HG02981 (cell line): Measurements from ENCODE around the gene NFIA.
A peak's percentile ranks its signal among the peaks of the same experiment; 100 is the strongest.

Experiments used
- ATAC-seq: cut with Tn5 transposase; IDR thresholded peaks from one replicate; pipeline ENCODE4 v1.9.1; 2021; ENCODE audit warnings: mild to moderate bottlenecking, moderate library complexity; ENCODE audit not compliant: unreplicated experiment

NFIA gene

DNA sequence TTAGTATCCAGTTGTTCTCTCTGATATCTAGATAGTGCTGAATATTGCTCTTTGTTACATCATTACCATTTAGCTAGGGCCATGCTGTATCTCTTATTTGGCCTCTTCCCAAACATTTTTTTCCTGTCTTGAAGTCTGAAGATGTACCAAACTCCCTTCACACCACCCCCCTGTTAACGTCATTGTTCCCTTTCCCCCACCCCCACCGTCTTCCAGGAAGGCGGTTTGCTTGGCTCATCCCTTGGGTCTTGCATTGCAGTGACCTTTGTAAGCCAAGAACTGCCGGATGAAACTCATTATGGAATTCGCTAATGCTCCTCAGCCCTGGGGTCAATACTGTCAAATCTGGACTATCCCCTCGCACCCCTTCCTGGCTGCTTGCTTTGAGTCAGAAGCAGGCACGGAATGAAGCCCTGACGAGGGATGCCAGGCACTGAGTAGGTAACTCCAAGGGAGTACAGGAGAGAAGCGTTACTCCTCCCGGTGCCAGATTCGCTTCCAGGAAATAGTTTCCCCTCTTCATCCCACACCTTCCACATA is 359.4 kb downstream of the NFIA start:
- no peak for ATAC-seq

DNA sequence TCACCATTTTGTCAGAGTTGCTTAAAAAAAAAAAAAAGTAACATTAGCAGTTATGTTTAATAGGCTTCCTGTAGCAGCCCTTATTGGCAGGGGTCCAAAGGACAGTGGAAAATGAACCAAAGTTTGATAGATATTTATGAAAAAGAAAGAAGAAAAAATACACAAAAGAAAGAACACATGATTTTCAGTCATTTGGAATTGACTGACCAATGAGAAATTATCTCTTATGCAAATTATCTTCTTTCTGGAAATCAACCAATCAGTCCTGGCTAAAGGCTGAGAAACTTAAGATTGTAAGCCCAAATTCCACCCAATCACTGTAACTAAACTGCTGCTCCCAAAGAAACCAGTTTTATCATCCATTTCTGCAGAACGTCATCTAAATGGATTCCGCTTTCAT is 360.2 kb downstream of the NFIA start:
- ATAC-seq = no peak

DNA sequence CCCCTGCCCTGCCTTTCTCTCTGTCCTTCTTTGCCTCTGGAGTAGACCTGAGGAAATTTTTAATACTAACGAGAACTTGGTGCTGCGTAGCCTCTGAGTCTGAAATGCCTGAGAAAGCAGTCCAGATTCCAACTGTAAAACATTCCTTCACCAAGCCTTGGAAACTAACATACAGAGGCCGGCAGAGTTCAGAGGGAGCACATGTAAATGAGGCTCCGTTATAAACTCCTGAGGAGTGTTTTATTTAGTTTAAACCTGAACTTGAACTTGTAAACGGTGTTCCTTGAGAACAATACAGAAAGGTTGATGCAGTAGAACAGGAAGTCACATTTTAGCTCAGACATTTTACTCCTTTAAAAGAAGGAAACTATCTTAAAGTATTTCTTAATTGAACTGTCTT is 361.9 kb downstream of the NFIA start:
- ATAC-seq = no peak

DNA sequence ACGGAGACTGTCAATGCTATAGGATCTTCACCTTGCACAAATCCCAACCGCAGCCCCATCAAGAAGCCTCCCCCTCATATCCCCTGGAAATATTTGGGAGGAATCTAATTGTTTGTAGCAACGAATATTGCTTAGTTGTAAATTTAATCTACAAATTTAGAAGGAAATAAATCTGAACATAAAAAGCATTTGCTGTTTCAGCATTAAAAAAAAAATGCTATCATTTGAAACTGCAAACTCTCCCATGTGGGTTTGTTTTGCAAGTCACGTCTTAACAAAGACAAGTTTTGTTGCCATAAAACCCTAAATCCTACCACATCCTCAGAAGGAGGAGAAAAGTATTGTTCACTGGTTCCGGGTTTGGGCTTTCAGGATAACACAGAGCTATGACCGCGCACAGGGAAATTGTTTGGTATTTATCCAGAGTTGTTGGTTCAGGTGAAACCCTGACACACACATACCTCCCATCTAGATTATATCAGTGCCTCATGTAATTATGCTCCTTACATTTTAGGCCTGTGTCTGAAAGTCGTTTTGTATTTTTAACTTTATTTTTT is 363.0 kb downstream of the NFIA start:
- no peak for ATAC-seq

DNA sequence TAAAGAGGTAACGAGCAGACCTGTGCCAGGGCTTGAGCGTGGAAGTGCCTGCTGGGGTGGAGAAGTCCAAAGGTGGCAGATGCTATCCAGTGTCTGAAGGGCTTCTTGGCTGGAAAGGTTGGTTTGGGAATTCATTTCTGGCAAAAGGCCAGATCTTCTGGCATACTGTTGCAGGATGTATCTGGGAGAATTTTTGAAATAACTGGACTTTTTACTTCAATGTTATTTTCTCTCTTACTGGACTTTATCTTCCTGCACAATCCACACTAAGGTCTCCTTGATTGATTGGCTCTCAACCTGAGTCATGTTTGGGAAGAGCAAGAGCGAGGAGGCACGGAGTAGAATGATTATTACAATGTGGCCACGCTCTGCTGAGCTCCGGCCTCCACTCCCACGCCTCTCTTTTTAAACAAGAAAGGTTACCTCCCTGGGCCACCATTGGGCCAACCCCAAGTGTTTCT is 364.2 kb downstream of the NFIA start:
- ATAC-seq = no peak

DNA sequence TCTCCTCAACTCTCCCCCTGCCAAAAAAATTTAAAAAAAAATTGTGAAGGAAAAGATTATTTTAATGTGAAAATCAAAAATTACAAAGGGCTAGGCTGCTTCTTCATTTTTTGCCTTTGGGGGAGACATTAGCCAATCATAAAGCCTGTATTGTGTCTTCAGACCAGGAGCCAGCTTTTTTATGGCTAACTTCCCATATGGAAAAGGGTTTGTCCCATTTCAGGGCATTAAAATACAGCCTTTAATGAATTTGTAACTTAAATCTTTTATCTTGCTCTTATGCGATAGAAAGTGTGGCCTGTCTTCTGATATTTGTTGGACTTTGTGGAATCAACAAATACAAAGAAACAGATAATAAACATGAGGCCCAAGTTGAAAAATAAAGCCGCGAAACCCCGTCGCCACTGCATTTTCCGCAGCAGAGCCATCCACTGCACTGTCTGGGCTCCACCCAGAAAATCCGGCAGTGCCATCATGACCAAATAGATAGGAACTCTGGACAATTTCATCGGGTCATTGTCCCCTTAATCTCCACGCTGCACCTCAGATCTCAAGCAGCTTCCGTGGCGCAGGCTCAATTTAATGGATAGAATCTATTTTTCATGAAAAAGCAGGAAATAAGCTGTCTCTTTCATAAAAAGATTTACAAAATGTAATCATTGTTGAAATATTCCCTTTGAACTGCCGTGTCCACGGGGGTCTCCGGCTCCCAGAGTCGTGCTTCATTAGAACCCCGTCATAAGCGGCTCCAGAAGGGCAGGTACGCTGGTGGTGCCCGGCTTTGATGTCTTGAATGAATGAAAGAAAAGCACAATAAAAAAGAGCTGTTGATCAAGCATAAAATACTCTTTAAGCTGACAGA is 365.0 kb downstream of the NFIA start:
- ATAC-seq = no peak

DNA sequence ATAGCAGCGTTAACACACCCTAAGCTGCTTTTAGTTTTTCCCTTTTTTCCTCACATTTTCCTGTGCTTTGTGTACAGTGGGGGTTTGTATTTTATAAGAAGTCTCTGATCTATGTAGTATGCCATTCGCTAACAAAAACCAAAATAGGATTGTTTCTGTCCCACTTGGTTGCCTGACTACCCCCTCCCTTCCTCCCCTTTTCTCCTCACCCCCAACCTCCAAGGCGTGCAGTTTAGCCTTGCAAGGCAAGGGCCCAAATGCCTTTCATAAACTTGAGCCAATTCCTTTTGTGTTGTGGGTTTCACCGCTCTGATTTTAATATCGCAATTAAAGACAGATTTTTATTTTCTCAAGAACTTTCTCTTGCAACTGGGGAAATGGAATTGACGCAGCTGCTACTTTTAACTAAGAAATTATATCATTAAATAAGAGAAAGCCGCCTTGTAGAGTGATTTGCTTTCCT is 365.6 kb downstream of the NFIA start:
- no peak for ATAC-seq

DNA sequence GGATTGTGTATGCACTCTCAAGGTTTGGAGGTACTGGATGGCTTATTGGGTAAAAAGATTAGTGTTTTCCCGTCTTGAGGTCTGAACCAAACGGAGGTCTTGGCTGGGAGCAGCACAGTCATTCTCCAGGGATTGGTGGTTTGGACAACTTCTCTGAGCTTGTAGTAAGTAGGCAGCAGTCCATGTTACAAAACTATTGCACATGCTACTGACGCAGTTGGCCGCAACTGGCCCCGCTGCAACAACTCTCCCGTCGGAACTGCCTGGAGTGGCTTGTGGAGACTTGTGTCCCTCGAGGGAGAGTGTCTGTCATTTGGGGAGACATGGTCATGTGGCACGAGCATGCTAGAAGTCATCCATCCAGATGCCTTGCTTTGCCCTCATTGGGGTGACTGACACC is 366.6 kb downstream of the NFIA start:
- ATAC-seq = no peak

DNA sequence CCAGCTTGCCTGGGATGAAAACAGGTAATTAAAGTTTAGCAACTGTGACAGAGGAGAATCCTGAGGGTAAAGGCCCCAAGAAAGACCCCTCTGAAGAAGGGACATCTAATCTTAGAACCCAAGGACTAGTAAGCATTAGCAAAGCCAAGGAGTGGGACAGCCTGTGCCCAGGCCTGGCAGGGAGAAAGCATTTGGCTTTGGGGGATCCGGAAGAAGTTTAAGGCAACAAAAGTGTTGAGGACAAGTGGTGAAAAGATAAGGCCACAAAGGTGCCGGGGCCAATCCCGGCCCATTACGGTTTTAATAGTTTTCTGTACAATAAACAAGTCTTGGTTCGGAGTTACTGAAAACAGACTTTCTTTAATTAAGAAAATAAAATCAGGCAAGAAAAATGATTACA is 367.0 kb downstream of the NFIA start:
- no peak for ATAC-seq

DNA sequence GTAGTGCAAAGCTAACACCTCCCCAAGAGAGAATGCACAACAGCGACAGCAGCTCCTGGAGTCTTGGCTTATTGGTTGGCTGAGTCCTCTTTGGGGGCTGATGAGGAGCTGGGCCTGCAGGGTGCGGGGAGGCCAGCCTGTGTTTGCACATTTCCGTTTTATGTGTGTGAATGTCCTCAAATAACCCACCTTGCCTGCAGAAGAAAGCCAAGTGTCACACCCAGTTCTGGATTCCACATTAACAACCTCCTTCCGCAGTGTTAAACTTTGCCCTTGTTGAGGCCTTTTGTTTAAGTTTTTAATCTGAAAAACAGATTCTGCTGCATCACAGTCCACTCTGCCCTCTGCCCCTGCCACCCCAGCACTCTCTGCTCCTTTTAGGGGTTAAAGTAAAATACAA is 368.1 kb downstream of the NFIA start:
- ATAC-seq = no peak

DNA sequence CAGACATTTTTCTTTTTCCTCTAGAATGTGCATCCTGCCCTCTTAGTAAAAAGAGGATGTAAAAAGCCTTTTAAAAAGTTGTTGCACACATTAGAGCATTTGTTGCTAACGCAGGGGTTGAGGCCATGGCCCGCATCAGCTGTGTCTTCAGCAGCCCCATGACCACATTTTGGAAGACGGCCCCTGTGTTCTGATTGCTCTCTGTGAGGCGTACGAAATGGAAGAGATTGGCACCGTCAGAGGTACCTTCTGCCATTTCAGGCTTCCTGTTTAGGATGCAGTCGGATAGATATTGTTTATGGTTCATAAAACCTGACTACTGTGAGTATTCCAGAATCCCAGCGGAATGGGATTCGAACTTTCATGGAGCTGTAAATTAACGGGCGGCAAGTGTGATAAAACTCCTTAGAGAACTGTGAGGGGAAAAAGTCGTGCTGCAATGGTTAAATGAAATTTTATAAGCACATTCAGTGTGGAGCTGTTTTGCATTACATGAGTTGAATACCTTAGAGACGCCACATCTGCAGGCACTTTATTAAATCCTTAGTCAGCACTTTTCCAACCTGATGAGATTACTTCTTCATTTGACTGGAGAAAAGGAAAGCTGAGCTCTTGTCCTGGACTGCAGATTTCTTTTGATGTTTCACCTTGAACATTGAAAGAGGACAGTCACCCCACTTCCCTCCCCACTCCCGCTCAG is 368.7 kb downstream of the NFIA start:
- no peak for ATAC-seq

DNA sequence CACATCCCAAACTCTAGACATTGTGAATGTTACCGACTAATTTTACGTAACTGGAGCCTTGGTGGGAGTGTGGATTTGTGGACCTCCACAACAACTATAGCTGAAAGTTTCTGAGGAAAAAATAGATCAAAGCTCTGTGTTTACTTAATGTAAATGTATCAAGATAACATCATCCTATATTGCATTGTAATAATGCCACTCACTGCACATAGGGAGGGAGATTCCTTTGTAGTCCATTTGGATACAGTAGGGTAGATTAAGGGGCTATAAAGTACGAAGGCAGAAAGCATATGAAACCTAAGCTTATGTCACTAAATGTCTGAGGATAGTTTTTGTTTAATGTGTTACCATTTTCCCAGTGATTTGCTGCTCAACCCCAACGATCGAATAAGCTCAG is 369.2 kb downstream of the NFIA start:
- ATAC-seq = no peak

DNA sequence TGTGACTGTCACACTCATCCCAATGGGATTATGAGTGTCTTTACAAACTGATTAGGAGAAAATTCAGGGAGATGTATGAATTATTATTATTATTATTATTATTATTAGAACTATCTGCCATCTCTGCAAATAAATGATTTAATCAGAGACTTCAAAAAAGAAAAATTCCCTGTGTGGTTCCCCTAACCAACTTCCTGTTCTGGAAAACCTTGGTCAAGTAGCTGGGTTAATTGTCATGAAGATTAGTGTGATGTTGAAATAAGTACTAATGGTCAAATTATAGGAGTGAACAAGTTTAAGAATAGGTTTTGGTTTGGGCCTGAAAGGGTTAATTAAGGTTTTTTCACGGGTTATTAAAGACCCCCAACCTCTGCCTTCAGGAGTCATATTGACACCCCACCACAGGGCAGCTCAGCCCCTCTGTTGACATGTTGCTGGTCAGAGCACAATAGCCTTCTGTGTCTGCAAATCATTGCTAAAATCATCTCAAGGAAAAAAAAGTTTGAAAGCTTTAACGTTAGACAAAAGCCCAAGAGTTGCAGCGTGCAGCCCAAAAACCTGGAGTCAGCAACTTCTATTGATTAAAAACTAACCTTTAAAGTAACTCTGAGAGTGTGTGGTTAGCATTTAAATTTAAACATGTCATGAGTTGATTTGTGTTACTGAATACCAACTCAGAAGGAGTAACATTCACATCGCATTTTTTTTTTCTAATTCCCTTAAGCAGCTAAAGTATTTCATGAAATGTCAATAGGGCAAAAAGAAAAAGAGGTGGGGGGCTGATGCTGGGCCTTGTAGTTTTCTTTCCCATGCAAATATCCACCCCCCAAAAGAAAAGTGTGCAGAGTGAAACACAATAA is 370.0 kb downstream of the NFIA start:
- ATAC-seq = no peak

DNA sequence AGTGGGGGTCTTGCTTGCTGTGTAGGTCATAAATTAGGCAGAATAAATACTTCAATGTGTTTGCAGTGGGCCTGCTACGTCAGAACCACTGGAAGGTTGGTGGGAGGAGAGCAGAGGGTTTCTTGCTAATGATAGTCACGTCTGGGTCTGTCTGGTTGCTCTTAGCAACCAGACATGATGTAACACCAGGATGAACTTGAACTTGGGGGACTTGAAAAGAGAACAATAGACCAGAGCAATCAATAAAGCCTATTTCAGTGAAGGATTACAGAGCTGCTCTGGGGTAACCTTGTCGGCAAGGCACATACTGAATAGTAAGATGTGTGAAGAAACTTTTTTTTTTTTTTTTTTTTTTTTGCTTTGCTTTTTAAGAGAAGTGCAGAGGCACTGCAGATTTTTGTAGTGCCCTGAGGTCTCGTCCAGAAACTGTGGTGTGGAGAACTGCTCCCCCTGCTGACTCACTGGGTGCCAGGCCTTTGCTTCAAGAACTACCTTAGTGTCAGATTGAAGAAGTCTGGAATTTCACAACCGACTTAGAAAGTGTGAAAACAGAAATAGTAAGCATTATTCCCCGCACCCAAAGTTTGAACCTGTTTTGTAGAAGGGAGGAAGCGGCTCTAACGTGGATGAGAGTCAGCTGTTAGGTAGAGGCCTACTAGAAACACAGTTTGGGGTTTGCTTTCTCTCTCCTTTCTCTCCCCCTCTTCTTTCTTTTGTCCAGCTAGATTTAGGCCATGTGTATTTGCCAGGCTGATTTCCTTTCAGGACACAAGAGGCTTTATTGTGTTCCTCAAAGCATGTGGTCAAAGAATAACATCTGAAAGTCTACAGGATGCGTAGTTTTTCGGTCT is 371.0 kb downstream of the NFIA start:
- ATAC-seq = peak; percentile 85

DNA sequence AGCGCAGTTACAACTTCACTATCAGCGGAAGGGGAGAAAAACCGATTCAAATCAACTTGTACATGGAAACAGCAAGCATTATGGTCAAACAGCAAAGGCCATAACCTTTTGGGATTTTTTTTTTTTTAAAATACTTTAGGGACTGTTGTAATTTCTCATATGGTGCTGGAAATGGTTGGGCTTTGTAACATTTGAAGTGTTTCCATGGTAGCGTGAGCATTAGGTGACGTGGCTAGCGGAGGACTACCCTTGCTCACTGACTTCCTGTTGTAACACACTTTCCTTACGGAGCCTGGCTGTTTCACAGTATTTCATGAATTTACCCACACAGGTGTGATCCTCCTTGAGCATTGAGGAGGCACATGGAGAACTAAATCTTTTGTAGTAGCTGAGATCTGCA is 373.0 kb downstream of the NFIA start:
- no peak for ATAC-seq

DNA sequence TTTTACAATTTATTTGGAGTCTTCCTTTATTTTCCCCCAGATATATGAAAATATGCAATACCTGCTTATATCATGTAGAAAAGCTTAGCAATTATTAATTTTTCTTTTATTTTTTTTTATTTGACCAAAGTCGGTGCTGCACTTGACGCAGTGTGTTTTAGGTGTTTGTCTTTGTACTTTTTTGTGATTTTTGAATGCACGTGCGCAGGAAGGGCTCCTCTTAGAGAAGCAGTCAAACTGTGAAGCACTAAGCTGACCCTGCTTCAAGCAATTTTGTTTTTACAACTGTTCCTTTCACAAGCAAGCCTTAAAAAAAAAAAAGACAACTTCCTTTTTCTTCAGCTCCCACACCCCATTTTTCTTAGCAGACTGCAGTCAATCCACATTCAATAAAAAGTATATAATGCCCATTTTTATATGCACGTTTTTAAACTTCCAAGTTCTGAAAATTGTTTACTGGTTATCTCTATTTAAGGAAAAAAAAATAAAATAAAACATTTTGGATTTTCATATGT is 375.2 kb downstream of the NFIA start:
- ATAC-seq = no peak

DNA sequence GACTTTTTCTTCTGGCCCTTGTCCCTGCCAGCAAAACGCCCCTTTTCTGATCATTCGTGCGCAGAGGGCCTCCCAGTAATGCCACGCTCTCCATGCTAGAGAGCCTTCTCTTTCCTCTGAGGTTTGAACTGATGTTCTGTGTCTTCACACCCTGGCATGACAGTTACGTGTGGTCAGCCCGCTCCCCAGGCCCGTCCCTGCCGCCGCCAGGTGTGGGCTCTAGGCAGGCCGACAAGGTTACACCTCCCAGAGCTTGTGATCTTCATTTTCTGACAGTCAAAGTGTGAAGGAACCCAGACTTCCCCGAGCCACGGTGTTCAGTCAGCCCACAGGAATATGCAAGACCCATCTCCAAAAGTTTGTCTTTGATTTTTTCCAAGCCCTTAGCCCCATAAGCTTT is 377.0 kb downstream of the NFIA start:
- no peak for ATAC-seq

DNA sequence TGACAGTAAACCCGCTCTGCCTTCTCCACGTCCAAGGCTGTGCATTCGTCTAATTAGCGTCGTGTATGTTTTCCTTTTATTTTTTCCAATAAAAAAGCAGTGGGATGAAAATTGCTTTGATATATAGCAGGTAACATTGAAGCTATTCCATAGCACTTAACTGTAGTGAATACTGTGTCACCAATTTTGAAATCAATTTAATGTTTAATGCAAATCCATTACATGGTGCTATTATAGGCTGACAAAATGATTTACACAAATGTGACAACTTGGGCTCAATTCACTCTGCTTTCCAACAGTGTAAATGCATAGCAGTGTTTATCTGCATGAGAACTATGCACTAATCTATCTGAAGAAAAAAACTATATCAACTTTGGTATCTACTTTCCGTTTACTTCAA is 377.8 kb downstream of the NFIA start:
- no peak for ATAC-seq
